H1 (cell line): ENCODE measurements around the gene EPB41L2. TPM values are rescaled to one million over a fixed set of nuclear protein-coding genes. Genes with fewer than 3 reads are reported as not detected.

ENCODE experiments used
- CTCF ChIA-PET: fragments of 300-600 bp; sonication (Branson Sonifier 250); formaldehyde crosslinking; loops from one replicate; lab custom pipeline; 2021; ENCODE audit not compliant: partially characterized antibody; lab: Charles Lee
- POLR2A ChIA-PET: fragments of 300-600 bp; sonication (Branson Sonifier 250); formaldehyde crosslinking; loops from one replicate; lab custom pipeline; 2021; ENCODE audit warnings: inconsistent platforms; ENCODE audit not compliant: partially characterized antibody; lab: Charles Lee
- DNase-seq, 2 experiments: peaks; one replicate each; pipeline versions ENCODE4 v3.0.0 to v3.0.0-alpha.2; 2010 to 2022; ENCODE audit warnings: low spot score in 2 of 2, low read depth in 1 of 2, mixed read lengths in 1 of 2
- FAIRE-seq: peaks from 2 replicates; lab custom pipeline; 2011; peaks lifted over from hg19 to GRCh38; lab: Jason Lieb, UNC
- H2AFZ ChIP-seq: 2 replicates; pipeline ENCODE4 v1.8.1; 2012; ENCODE audit warnings: low read length, inconsistent platforms
- H2AK5ac ChIP-seq: 2 replicates; pipeline ENCODE4 v1.6.1; 2013; ENCODE audit warnings: low read depth, low read length
- H2BK120ac ChIP-seq: replicated peaks from 2 replicates; pipeline ENCODE3; 2013; ENCODE audit warnings: low read depth, low read length, inconsistent platforms
- H2BK12ac ChIP-seq: 2 replicates; pipeline ENCODE4 v1.6.1; 2013; ENCODE audit warnings: low read depth, low read length
- H2BK15ac ChIP-seq: 2 replicates; pipeline ENCODE4 v1.6.1; 2013; ENCODE audit warnings: low read length
- H2BK20ac ChIP-seq: 2 replicates; pipeline ENCODE4 v1.6.1; 2013; ENCODE audit warnings: low read length
- H2BK5ac ChIP-seq: 2 replicates; pipeline ENCODE4 v1.6.1; 2013; ENCODE audit warnings: low read depth, low read length
- H3K14ac ChIP-seq: 2 replicates; pipeline ENCODE4 v1.6.1; 2013; ENCODE audit warnings: inconsistent platforms; ENCODE audit not compliant: insufficient read length
- H3K18ac ChIP-seq: 2 replicates; pipeline ENCODE4 v1.6.1; 2013; ENCODE audit warnings: low read length; ENCODE audit errors: extremely low read depth
- H3K23ac ChIP-seq: 2 replicates; pipeline ENCODE4 v1.6.1; 2013; ENCODE audit warnings: inconsistent platforms; ENCODE audit not compliant: insufficient read length
- H3K23me2 ChIP-seq: 2 replicates; pipeline ENCODE4 v1.6.1; 2013; ENCODE audit warnings: low read depth, low read length
- H3K27ac ChIP-seq: 2 replicates; pipeline ENCODE4 v1.6.1; 2011; ENCODE audit warnings: low read depth, low read length, inconsistent platforms
- H3K27me3 ChIP-seq, 4 experiments: replicated peaks in 1 of 4; 1 replicate in 1 of 4; 2 replicates in 3 of 4; pipeline versions ENCODE4 v1.6.1 to v1.8.1; 2011 to 2013; ENCODE audit warnings: low read length in 3 of 4, mild to moderate bottlenecking in 3 of 4, inconsistent platforms in 2 of 4, mixed read lengths in 2 of 4, moderate library complexity in 1 of 4; ENCODE audit not compliant: control insufficient read depth in 3 of 4, insufficient read depth in 3 of 4; ENCODE audit errors: extremely low read depth in 1 of 4
- H3K36me3 ChIP-seq, 4 experiments: 2 replicates each; pipeline versions ENCODE4 v1.6.1 to v1.8.1; 2011 to 2013; ENCODE audit warnings: mild to moderate bottlenecking in 4 of 4, low read length in 3 of 4, moderate library complexity in 2 of 4, control low read depth in 1 of 4, inconsistent platforms in 1 of 4; ENCODE audit not compliant: insufficient read depth in 4 of 4, control insufficient read depth in 2 of 4
- H3K4ac ChIP-seq: replicated peaks from 2 replicates; pipeline ENCODE3; 2013; ENCODE audit warnings: low read length, low read depth, mixed read lengths, inconsistent platforms; ENCODE audit not compliant: insufficient read length
- H3K4me1 ChIP-seq, 4 experiments: replicated peaks in 1 of 4; 1 replicate in 1 of 4; 2 replicates in 3 of 4; pipeline versions ENCODE4 v1.6.1 to v1.8.1; 2011 to 2013; ENCODE audit warnings: low read length in 3 of 4, inconsistent platforms in 2 of 4, mixed read lengths in 1 of 4; ENCODE audit not compliant: insufficient read depth in 4 of 4, control insufficient read depth in 3 of 4
- H3K4me2 ChIP-seq, 2 experiments: 2 replicates each; pipeline versions ENCODE4 v1.6.1 to v1.8.1; 2011 to 2013; ENCODE audit warnings: low read depth in 2 of 2, low read length in 2 of 2, control low read depth in 1 of 2, inconsistent platforms in 1 of 2, mild to moderate bottlenecking in 1 of 2; ENCODE audit not compliant: insufficient read depth in 1 of 2
- H3K4me3 ChIP-seq, 4 experiments: fragments of 200-600, 300-600 bp in 1 of 4; sonication (generic), shearing (Covaris generic), sonication (Bioruptor Twin) in 1 of 4; 2 replicates each; pipeline versions ENCODE4 v1.5.1 to v1.8.1; 2011 to 2016; ENCODE audit warnings: low read length in 4 of 4, low read depth in 3 of 4, control low read depth in 2 of 4, inconsistent platforms in 2 of 4, mild to moderate bottlenecking in 2 of 4, mixed read lengths in 1 of 4, moderate library complexity in 1 of 4; ENCODE audit not compliant: insufficient read depth in 2 of 4; ENCODE audit errors: extremely low read depth in 1 of 4
- H3K56ac ChIP-seq: replicated peaks from 2 replicates; pipeline ENCODE3; 2013; ENCODE audit warnings: low read depth, mild to moderate bottlenecking, mixed read lengths, low read length, inconsistent platforms; ENCODE audit not compliant: insufficient read length
- H3K79me1 ChIP-seq: 2 replicates; pipeline ENCODE4 v1.6.1; 2013; ENCODE audit warnings: low read depth, low read length, control low read depth
- H3K79me2 ChIP-seq, 2 experiments: 2 replicates each; pipeline versions ENCODE4 v1.6.1 to v1.8.1; 2012 to 2013; ENCODE audit warnings: low read length in 2 of 2, mild to moderate bottlenecking in 2 of 2, inconsistent platforms in 1 of 2; ENCODE audit not compliant: insufficient read depth in 2 of 2, control insufficient read depth in 1 of 2
- H3K9ac ChIP-seq, 4 experiments: replicated peaks in 1 of 4; 1 replicate in 1 of 4; 2 replicates in 3 of 4; pipeline versions ENCODE4 v1.6.1 to v1.8.1; 2011 to 2013; ENCODE audit warnings: low read depth in 3 of 4, low read length in 3 of 4, control low read depth in 2 of 4, mild to moderate bottlenecking in 2 of 4, moderate library complexity in 2 of 4, inconsistent platforms in 1 of 4; ENCODE audit errors: extremely low read depth in 1 of 4
- H3K9me3 ChIP-seq, 2 experiments: 2 replicates each; pipeline versions ENCODE4 v1.6.1 to v1.8.1; 2012 to 2013; ENCODE audit warnings: mild to moderate bottlenecking in 2 of 2, moderate library complexity in 2 of 2, control low read depth in 1 of 2, inconsistent platforms in 1 of 2, low read depth in 1 of 2, low read length in 1 of 2, mixed read lengths in 1 of 2; ENCODE audit not compliant: insufficient read depth in 2 of 2
- H4K20me1 ChIP-seq, 2 experiments: replicated peaks in 1 of 2; 2 replicates each; pipeline versions ENCODE3 to v1.8.1; 2011 to 2013; ENCODE audit warnings: inconsistent platforms in 2 of 2, low read length in 2 of 2, mild to moderate bottlenecking in 1 of 2; ENCODE audit not compliant: insufficient read depth in 2 of 2, control insufficient read depth in 1 of 2
- H4K5ac ChIP-seq: 2 replicates; pipeline ENCODE4 v1.6.1; 2013; ENCODE audit warnings: low read length, low read depth, mixed read lengths, inconsistent platforms; ENCODE audit not compliant: insufficient read length
- H4K8ac ChIP-seq: 2 replicates; pipeline ENCODE4 v1.8.0; 2013; ENCODE audit warnings: mild to moderate bottlenecking, moderate library complexity, low read length, inconsistent platforms; ENCODE audit not compliant: insufficient read depth; ENCODE audit errors: extremely low read depth
- H4K91ac ChIP-seq: replicated peaks from 2 replicates; pipeline ENCODE3; 2013; ENCODE audit warnings: low read length, mixed read lengths, inconsistent platforms; ENCODE audit not compliant: insufficient read length
- CBX8 ChIP-seq: fragments of 300-800, 300-1000 bp; sonication (generic); IDR thresholded peaks from 2 replicates; pipeline ENCODE4 v1.7.1; 2016; ENCODE audit warnings: low read depth, low read length, borderline replicate concordance
- RNF2 ChIP-seq: fragments of 200-900, 300-1000 bp; sonication (generic); IDR thresholded peaks from 2 replicates; pipeline ENCODE4 v1.7.1; 2016; ENCODE audit warnings: borderline replicate concordance, low read depth, mild to moderate bottlenecking, antibody characterized with exemption, low read length; ENCODE audit not compliant: poor library complexity, severe bottlenecking; ENCODE audit errors: missing control alignments
- WGBS, 2 experiments: shearing (Covaris generic) in 1 of 2; methylation state at CpG; one replicate each; pipeline versions ENCODE4 v1.1.6 to v1.1.7; 2013 to 2015; ENCODE audit warnings: low lambda C conversion rate in 2 of 2, mixed read lengths in 2 of 2, inconsistent platforms in 1 of 2, low coverage in 1 of 2, missing lambda C conversion rate in 1 of 2; ENCODE audit not compliant: insufficient replicate concordance in 2 of 2, insufficient coverage in 1 of 2, insufficient read length in 1 of 2; ENCODE audit errors: extremely low coverage in 1 of 2, missing lambda C conversion rate in 1 of 2; 5-methylcytosine and 5-hydroxymethylcytosine counted together
- polyA plus RNA-seq, 7 experiments: library from polyadenylated mRNA; depleted of rRNA in 3 of 7; stranded (reverse) in 5 of 7; unstranded in 2 of 7; fragments of >200 nt in 5 of 7; fragments of 200-250 nt in 2 of 7; gene quantifications; 1 replicate in 5 of 7; 2 replicates in 1 of 7; 4 replicates in 1 of 7; pipeline versions ENCODE4 v1.2.1 to v1.2.3, GENCODE V29; 2011 to 2013; ENCODE audit warnings: missing spikeins in 2 of 7, mixed read lengths in 2 of 7
- total RNA-seq: library from RNA; stranded (reverse); fragmentation: NEBNext Ultra II Directional; extraction: Animal tissue kit (Norgen Biotek cat#: 25700); gene quantifications from 2 replicates; pipeline ENCODE4 v1.2.1, GENCODE V29; 2021
- TF ChIP-seq, protein P1 (sequence below): IDR thresholded peaks from 2 replicates; pipeline ENCODE4 v1.6.1; 2012; ENCODE audit warnings: inconsistent platforms
- TF ChIP-seq, protein P2 (sequence below): IDR thresholded peaks from 2 replicates; pipeline ENCODE4 v1.6.1; 2012; ENCODE audit warnings: low read length, inconsistent platforms

The EPB41L2 gene
- total and polyA plus RNA-seq, 2 of the 8 experiments (the other 6 are each of a cell fraction or from before 2014, with no cell fraction given), result 22.5 to 123 TPM

DNA sequence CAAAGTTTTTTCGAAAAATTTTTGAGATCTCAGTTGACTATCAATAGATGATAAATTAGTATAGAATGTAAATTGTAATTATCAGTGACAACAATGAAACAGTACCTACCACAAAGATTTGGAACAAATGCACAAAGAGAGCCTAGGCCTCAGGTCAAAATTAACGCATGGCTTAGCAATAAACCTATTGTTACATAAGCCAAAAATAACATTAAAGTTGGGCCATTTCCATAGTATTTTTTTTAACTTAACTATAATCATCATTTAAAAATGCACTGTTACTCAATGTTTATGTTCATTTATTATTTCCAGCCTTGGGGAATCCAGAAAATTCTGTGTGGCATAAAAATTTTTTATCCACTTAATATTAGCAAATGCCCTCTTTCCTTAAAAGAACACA, 117.0 kb downstream of the EPB41L2 start:
- Histone ChIP-seq H3K79me2 (no peaks in the 10 kb centered on the region), H3K9ac (no peak overlapping the region), H2BK20ac (no peak overlapping the region), H4K8ac (no peak overlapping the region), H3K4me2 (no peak overlapping the region), H2BK15ac (no peak overlapping the region), H2BK12ac (no peak overlapping the region), H3K79me1 (0 out of 2 replicates have a peak, but pooled peaks cover 2% of the 10 kb centered on the region), H3K4me1 (peaks cover 0 to 7% (median 1%) of the 10 kb centered on the region in 4 experiments; a peak in 3 of 7 replicates), H2AK5ac (no peak overlapping the region), H3K23ac (no peak overlapping the region), H3K23me2 (no peaks in the 10 kb centered on the region), H3K4ac (no peak overlapping the region), H4K20me1 (peaks cover 0 to 3% of the 10 kb centered on the region in 2 experiments), H4K5ac (no peak overlapping the region), H4K91ac (no peak overlapping the region), H3K27me3 (no peaks in the 10 kb centered on the region), H3K18ac (no peak overlapping the region), H2BK5ac (no peak overlapping the region), H3K56ac (no peak overlapping the region), H2AFZ (no peak overlapping the region), H3K4me3 (no peak overlapping the region), H3K36me3 (no peaks in the 10 kb centered on the region), H3K27ac (no peak overlapping the region), H3K14ac (no peak overlapping the region), H3K9me3 (no peaks in the 10 kb centered on the region), H2BK120ac (no peak overlapping the region)
- TF ChIP-seq RNF2 (no peak), CBX8 (no peak)
- TF ChIP-seq, protein P1, sequence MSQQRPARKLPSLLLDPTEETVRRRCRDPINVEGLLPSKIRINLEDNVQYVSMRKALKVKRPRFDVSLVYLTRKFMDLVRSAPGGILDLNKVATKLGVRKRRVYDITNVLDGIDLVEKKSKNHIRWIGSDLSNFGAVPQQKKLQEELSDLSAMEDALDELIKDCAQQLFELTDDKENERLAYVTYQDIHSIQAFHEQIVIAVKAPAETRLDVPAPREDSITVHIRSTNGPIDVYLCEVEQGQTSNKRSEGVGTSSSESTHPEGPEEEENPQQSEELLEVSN, result no peak
- TF ChIP-seq, protein P2, sequence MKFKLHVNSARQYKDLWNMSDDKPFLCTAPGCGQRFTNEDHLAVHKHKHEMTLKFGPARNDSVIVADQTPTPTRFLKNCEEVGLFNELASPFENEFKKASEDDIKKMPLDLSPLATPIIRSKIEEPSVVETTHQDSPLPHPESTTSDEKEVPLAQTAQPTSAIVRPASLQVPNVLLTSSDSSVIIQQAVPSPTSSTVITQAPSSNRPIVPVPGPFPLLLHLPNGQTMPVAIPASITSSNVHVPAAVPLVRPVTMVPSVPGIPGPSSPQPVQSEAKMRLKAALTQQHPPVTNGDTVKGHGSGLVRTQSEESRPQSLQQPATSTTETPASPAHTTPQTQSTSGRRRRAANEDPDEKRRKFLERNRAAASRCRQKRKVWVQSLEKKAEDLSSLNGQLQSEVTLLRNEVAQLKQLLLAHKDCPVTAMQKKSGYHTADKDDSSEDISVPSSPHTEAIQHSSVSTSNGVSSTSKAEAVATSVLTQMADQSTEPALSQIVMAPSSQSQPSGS, result no peak
- 85% methylated on average over 2 of the region's 2 CpGs; no CpG with 5 or more reads in 1 of the 2 experiments for WGBS, 2 experiments
- CTCF ChIA-PET, result no interaction called here
- DNase-seq, result no peak
- POLR2A ChIA-PET, result no interaction called here
- no peak for FAIRE-seq
